ENCODE results near the gene NFKB1. TPM values are rescaled to one million over a fixed set of nuclear protein-coding genes. Genes with fewer than 3 reads are reported as not detected.
"Not testable (repeated sequence)": the region's sequence is repeated elsewhere in the genome, so short reads cannot be mapped to it uniquely, and the experiment has no call there.

Gene NFKB1, protein sequence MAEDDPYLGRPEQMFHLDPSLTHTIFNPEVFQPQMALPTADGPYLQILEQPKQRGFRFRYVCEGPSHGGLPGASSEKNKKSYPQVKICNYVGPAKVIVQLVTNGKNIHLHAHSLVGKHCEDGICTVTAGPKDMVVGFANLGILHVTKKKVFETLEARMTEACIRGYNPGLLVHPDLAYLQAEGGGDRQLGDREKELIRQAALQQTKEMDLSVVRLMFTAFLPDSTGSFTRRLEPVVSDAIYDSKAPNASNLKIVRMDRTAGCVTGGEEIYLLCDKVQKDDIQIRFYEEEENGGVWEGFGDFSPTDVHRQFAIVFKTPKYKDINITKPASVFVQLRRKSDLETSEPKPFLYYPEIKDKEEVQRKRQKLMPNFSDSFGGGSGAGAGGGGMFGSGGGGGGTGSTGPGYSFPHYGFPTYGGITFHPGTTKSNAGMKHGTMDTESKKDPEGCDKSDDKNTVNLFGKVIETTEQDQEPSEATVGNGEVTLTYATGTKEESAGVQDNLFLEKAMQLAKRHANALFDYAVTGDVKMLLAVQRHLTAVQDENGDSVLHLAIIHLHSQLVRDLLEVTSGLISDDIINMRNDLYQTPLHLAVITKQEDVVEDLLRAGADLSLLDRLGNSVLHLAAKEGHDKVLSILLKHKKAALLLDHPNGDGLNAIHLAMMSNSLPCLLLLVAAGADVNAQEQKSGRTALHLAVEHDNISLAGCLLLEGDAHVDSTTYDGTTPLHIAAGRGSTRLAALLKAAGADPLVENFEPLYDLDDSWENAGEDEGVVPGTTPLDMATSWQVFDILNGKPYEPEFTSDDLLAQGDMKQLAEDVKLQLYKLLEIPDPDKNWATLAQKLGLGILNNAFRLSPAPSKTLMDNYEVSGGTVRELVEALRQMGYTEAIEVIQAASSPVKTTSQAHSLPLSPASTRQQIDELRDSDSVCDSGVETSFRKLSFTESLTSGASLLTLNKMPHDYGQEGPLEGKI
- polyA plus RNA-seq (ENCODE audit: insufficient read length) = 21.6 TPM

DNA sequence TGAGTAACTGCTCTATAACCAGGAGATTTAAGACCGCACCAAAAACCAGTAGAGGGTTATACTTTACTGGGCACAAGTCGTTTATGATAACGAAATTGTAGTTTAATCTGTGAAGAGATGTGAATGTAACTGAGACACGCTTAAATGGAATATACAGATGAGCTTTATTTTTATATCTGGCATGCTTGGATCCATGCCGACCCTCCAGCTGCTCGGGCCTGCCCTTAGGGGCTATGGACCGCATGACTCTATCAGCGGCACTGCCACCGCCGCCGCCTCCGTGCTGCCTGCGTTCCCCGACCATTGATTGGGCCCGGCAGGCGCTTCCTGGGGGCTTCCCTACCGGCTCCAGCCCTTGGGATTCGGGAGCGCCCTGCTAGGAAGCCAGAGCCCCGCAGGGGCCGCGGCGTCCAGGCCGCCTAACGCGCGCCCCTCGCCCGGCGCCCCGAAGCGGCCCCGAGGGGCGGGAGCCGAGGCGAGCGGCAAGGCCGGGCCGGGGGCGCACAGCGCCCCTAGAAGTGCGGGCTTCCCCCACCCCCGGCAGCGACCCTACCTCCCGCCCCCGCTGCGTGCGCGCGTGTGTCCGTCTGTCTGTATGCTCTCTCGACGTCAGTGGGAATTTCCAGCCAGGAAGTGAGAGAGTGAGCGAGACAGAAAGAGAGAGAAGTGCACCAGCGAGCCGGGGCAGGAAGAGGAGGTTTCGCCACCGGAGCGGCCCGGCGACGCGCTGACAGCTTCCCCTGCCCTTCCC is at the start of gene NFKB1:
Gene NFKB1, plus strand, starts transcription at position 664 of the 751 bp plus-strand sequence. CDS start 24,160 bp downstream, outside the sequence.
- peak; percentile 80 for DNase-seq

DNA sequence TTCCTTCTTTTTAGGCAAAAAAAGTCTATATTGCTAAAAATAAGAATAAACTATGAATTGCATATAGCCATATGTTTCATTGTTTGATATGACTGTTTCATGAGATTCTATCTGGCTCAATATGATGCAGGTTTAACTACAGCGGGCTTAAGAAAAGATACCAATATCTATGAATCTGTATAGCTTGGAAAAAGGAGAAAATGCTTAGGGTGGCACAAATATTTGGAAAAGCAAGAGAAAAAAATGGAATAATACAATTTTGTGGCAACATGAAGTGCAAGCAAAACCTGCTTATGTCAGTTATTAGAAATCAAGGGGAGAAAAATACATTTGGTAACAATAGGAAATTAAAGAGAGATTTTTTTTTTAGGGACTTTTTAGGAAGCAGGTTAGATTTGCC is 48.3 kb upstream of the NFKB1 start:
- no peak for DNase-seq

DNA sequence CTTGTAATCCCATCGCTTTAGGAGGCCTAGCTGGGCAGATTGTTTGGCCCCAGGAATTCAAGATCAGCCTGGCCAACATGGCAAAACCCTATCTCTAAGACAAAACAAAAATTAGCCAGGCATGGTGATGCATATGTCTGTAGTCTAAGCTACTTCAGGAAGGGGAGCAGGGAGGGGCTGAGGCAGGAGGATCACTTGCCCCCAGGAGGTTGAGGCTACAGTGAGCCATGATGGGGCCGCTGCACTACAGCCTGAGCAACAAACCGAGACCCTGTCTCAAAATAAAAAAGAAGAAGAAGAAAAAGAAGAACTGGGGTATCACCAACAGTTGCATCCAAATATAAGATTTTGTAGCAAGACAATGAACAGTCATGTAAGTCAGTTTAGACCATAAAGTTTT is 47.3 kb upstream of the NFKB1 start:
- DNase-seq = no peak

DNA sequence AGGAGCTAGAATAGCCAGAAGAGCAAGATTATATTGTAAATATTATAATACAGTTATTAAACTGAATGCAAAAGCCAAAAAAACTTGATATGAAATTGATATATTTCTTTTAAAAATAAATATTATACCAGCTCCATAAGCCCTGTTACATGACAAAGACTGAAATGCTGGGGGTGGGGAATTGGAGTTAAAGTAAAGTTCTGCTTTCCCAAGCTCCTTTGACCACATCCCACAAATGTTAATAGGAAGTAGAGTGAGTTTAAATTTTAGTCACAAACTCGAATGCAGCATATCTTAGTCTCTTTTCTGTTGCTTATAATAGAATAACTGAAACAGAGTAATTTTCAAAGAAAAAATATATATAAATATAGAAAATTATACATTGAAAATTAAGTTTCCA is 46.9 kb upstream of the NFKB1 start:
- no peak for DNase-seq

DNA sequence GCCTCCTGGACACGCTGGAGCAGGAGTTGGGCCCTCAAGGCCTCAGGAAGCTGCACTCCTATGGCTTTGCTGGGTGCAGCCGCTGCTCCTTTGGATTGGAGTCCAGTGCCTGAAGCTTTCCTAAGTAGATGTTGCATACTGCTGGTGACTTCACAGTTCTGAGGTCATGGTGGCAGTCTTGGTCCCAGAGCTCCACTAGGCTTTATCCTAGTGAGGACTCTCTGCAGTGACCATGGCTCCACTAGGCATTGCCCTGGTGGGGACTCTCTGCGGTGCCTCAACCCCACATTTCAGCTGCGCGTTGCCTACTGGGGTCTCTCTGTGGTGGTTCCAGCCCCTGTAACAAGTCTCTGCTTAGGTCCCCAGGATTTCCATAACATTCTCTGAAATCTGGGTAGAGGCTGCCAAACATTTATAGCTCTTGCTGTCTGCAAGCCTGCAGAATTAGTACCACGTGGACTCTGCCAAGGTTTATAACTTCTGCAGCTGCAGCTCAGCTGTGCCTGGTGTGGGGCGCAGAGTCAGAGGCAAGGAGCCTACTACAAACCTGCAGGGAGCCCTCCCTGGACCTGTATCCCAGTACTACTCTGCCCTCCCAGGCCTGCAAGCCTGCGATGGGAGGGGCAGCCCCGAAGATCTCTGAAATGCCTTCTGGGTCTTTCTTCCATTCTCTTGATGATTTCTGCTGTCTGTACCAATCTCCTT is 46.0 kb upstream of the NFKB1 start:
- peak; percentile 63 for DNase-seq

DNA sequence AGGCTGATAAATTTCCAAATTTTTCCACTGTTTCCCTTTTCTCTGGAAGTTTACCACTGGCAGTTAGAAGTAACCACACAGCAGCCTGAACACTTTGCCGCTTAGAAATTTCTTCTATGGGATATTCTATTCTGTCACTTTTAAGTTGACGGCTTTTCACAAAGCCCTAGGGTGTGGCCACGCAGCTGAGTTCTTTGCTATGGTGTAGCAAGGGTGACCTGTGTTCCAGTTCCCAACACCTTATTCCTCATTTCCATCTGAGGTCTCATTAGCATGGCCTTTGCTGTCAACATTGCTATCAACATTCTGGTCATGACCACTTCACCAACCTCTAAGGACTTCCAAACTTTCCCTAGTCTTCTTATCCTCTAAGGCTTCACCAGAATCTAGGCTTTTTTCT is 45.4 kb upstream of the NFKB1 start:
- DNase-seq = no peak

DNA sequence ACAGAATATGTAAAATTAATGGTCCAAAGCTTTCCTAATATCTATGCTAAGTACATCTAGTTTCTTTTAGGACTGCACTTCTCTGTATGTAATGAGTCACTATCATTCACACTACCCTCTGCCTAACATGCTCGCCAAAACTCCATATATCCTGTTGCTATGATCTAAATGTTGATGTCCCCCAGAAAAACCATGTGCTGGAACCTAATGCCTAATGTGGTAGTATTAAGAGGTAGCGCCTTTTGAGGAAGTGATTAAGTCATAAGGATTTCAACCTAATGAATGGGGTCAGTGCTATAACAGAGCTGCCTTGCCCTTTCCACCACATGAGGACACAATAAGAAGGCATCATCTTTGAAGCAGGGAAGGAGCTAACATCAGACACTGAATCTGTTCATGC is 34.9 kb upstream of the NFKB1 start:
- DNase-seq = no peak

DNA sequence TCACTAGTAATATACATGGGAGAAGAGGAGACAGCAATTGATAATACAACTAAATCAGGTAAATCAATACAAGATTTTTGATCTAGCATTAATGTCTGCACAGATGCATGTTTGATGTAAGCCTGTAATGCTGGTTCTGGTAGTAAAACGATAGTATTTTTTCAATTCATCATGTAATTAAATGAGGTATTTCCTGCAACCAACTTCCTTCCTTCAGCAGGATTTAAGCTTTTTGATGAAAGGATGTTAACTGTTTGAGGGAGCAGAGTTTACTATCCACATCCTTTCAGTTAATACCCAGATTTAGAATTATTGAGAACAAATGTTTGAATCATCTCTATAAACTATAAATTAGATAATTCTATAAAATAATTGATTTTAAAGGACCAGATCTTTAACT is 31.4 kb upstream of the NFKB1 start:
- no peak for DNase-seq

DNA sequence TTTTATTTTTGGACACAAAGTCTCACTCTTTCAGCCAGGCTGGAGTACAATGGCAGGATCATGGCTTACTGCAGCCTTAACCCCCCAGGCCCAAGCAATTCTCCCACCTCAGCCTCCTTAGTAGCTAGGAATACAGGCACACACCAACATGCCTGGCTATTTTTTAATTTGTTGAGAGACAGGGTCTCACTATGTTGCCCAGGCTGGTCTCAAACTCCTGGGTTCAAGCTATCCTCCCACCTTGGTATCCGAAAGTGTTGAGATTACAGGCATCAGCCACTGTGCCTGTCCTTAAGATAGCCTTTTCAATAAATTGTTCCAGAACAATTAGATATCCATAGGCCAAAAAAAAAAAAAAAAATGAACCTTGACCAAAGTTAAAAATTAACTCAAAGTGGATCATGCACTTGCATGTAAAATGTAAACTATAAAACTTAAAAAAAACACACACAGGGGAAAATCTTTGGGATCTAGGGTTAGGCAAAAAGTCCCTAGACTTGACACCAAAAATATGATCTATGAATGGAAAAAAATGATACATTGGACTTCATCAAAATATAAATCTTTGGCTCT is 28.6 kb upstream of the NFKB1 start:
- no peak for DNase-seq

DNA sequence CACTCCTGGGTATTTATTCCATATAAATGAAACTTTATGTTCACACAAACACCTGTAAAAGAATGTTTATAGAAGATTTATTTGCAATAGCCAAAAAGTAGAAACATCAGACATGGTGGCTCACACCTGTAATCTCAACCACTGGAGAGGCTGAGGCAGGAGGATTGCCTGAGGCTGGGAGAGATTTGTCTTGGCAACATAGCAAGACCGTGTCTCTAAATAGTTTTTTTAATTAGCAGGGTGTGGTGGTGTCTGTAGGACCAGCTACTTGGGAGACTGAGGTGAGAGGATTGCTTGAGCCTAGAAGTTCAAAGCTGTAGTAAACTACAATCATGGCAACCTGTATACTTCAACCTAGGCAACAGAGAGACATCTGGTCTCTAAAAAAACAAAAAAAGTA is 27.7 kb upstream of the NFKB1 start:
- no peak for DNase-seq

DNA sequence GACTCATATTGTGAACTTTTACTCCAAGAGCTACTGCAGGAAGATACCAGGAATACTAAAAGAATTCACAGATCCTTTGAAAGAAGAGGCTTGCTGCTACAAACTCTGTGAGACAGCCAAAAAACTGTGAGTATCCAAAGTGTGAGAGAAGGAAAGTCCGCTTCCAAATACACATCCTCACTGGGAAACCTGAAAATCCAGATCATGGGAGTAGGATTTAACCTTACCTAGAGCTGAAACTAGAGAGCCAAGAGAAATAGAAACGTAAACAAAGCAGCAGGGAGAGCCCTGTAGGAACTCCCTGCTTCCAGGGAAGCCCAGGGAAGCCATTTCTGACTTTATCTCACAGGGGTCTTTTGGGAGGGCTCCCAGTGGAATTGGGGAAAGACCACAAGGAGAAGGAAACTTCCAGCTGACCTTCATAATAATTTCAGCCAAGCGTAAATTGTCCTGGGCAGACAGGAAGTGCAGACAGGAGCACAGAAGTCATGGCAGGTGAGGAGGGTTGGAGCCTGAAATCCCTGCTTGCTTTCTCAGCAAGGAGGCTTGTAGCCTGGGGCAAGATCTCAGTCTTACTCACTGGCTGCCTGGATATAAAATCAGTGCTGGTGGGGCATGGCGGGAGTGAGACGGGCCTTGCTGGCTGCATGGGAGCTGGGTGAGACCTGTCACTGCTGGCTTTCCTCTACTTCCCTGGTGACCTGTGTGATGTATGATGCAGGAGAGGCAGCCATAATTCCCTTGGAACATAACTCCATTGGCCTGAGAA is 26.2 kb upstream of the NFKB1 start:
- no peak for DNase-seq

DNA sequence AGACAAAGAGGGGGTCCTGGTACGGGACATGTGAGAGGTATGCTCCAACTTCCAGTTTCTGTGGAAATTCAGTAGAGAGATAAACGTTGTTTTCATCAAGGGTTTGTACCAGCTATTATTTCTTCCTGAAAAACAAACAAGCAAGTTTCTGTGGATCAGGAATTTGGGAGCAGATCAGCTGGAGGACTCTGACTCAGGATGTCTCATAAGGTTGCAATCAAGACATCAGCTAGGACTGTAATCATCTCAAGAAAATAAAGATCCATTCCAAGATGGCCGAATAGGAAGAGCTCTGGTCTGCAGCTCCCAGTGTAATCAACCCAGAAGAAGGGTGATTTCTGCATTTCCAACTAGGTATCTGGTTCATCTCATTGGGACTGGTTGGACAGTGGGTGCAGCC is 23.5 kb upstream of the NFKB1 start:
- no peak for DNase-seq

DNA sequence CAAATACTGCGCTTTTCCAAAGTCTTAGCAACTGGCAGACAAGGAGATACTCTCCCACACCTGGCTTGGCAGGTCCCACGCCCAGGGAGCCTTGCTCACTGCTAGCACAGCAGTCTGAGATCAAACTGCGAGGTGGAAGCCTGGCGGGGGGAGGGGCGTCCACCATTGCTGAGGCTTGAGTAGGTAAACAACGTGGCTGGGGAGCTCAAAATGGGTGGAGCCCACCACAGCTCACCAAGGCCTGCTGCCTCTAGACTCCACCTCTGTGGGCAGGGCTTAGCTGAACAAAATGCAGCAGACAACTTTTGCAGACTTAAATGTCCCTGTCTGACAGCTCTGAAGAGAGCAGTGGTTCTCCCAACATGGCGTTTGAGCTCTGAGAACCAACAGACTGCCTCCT is 23.0 kb upstream of the NFKB1 start:
- DNase-seq = no peak

DNA sequence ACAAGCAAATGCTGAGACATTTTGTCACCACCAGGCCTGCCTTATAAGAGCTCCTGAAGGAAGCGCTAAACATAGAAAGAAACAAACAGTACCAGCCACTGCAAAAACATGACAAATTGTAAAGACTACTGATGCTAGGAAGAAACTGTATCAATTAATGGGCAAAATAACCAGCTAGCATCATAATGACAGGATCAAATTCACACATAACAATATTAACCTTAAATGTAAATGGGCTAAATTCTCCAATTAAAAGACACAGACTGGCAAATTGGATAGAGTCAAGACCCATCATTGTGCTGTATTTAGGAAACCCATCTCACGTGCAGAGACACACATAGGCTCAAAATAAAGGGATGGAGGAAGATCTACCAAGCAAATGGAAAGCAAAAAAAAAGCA is 21.3 kb upstream of the NFKB1 start:
- DNase-seq = not testable (repeated sequence)

DNA sequence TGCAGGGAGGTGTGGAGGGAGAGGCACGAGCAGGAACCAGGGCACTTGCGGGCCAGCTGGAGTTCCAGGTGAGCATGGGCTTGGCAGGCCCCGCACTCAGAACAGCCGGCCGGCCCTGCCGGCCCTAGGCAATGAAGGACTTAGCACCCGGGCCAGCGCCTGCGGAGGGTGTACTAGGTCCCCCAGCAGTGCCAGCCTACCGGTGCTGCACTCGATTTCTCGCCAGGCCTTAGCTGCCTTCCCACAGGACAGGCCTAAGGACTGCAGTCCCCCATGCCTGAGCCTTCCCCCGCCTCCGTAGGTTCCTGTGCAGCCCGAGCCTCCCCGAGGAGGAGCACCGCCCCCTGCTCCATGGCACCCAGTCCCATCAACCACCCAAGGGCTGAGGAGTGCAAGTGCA is 18.0 kb upstream of the NFKB1 start:
- no peak for DNase-seq

DNA sequence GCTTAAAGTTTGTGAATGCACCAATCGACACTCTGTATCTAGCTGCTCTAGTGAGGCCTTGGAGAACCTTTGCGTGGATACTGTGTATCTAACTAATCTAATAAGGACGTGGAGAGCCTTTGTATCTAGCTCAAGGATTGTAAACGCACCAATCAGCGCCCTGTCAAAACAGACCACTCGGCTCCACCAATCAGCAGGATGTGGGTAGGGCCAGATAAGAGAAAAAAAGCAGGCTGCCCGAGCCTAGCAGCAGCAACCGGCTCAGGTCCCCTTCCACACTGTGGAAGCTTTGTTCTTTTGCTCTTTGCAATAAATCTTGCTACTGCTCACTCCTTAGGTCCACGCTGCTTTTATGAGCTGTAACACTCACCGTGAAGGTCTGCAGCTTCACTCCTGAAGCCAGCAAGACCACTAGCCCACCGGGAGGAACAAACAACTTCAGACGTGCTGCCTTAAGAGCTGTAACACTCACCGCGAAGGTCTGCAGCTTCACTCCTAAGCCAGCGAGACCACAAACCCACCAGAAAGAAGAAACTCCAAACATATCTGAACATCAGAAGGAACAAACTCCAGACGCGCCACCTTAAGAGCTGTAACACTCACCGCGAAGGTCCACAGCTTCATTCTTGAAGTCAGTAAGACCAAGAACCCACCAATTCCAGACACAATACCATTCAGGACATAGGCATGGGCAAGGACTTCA is 17.0 kb upstream of the NFKB1 start:
- not testable (repeated sequence) for DNase-seq

DNA sequence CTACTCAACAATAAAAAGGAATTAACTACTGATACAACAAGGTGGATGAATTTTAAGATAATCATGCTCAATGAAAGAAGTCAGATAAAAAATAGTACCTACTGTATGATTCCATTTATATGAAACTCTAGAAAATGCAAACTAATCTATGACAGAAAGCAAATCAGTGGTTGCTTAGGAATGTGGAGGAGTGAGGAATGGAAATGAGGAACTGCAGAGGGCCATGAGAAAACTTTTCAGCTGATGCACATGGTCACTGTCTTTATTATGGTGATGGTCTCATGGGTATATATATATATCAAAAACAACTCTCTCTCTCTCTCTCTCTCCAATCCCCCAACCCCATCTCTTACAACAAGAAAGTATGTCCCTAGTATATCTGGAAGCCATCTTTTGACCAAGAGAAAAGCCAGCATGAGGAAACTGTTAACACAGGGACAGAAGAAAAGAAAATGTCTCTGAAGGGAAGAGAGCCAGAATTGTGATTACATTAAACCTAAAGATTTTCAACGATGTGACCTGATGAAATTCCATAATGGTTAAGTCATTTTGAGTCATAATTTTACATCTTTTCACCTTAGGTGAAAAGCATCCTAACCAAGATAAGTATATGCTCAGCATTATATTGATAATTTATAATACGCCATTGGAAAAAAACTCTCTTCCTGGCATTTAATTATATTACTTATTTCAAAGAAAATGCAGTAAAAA is 8.5 kb upstream of the NFKB1 start:
- no peak for DNase-seq

DNA sequence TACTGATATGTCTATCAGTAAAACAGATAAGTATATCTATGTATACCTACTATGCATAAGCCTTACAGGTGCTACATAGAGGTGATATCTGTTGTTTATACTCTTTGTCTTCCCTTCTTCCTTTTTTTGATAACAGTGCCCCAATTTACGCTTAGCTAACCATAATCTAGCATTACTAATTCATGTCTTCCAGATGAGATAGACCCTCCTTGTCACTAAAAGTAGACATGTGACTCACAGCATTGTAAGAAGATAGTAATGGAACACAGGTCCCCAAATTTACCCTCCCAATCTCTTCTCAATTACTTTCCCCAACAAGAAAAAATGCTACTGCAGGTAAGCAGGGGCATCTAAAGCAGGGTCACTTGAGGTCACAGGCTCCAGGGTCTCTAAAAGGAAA is 7.9 kb upstream of the NFKB1 start:
- DNase-seq = no peak

DNA sequence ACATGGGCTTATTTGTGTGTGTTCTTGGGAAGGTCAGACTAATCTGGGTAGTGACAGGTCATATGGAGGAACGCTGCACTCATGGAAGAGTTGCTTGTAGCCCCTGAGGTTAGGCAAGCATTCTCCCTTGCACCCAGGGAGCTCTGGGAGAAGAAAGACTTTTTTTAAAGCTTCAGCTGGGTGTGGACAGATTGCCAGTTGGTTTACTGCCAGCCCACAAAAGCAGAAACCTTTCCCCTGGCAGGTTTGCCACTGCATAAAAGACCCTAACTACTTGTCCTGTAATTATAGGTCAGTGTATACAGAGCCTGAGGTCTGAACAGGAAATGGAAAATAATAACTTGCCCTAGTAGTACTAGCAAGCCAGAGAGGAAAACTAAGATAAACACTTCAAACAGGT is 7.4 kb upstream of the NFKB1 start:
- DNase-seq = no peak

DNA sequence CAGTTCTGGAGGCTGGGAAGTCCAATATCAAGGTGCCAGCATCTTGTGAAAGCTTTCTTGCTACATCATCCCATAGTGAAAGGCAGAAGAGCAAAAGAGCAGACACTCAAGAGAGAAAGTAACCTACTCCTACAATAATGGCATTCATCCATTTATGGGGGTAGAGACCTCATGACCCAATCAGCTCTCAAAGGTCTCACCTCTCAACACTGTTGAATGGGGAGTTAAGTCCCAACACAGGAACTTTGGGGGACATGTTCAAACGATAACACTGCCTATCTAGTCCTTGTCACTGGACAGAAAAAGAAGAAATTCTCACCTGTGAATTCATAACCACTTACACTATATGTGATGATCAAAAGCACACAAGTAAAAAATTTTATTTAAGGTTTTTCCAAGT is 6.6 kb upstream of the NFKB1 start:
- DNase-seq = no peak
